Stimulated activated CD4-positive, alpha-beta T cell treated with anti-CD3 and anti-CD28 coated beads, Interleukin-1b, Interleukin-23, amount 100 ng/mL, for 4 hours (primary cell): Measurements from ENCODE around the gene NACA2.

Source experiments
- DNase-seq, 2 donors: peaks; one replicate each; pipeline ENCODE4 v3.0.0-alpha.2; 2020; ENCODE audit warnings: low read depth in 2 of 2

The NACA2 gene

DNA sequence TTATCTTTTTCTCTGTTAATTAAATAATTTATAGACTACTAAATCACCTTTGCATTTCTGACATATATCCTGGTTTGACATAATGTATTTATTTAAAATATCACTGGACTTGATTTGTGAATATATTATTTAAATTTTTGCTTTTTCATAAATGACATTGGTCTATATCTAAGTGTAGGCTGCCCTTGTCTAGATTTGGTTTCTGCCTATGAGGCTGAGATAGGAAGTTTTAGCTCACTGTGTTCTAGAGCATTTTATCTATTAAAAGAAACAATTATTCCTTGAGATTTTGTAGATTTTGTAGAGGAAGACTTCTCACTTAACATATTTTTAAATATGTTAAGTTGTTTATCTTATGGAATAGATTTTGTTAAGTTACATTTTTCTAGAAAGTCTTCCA lies 43.9 kb downstream of the NACA2 start:
- no peak for DNase-seq

DNA sequence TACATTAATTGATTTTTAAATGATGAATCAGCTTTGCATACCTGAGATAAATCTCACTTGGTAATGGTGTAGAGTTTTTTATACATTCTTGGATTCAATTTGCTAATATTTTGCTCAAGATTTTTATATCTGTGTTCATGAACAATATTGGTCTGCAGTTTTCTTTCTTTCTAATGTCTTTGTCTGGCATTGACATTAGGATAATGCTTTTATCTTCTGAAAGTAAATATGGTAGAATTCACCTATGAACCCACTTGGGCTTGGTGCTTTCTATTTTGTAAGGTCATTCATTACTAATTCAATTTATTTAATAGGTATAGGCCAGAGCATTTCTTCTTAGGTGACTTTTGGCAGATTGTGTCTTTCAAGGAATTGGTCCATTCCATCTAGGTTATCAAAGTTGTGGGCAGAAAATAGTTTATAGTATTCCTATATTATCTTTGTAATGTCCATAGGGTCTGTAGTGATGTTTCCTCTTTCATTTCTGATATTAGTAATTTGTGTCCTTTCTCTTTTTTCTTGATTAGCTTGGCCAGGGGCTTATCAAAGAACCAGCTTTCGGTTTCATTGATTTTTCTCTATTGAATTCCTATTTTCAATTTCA lies 45.6 kb downstream of the NACA2 start:
- DNase-seq = no peak

DNA sequence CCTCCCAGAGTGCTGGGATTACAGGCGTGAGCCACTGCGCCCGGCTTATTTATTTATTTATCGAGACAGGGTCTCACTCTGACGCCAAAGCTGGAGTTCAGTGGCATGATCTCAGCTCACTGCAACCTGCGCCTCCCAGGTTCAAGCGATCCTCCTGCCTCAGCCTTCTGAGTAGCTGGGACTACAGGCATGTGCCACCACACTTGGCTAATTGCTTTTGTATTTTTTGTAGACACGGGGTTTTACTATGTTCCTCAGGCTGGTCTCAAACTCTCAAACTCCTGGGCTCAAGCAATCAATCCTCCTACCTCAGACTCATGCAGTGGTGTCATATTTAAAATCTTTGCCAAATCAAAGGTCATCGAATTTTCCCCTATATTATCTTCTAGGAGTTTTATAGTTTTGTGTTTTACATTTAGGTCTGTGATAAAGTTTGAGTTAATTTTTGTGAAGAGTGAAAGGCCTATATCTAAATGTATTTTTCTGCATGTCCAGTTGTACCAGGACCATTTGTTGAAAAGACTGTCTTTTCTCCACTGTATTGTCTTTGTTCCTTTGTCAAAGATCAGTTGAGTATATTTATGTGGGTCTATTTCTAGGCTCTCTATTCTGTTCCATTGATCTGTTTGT lies 47.1 kb downstream of the NACA2 start:
- no peak for DNase-seq

DNA sequence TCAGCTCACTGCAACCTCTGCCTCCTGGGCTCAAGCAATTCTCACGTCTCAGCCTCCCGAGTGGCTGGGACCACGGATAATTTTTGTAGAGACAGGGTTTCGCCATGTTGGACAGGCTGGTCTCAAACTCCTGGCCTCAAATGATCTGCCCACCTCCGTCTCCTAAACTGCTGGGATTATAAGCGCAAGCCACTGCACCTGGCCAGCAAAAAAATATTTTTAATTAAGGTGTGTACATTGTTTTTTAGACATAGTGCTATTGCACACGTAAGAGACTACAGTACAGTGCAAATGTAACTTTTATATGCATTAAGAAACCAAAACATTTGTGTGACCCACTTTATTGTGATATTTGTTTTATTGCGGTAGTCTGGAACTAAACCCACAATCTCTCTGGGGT lies 49.0 kb downstream of the NACA2 start:
- no peak for DNase-seq

DNA sequence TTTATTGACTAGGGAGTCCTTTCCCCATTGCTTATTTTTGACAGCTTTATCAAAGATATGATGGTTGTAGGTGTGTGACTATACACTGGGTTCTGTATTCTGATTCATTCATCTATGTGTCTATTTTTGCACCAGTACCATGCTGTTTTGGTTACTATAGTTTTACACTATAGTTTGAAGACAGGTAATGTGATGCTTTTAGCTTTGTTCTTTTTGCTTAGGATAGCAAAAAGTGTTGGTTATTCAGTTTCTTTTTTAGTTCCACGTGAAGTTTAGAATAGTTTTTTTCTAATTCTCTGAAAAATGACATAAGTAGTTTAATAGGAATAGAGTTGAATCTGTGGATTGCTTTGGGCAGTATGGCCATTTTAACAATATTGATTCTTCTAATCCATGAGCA lies 50.1 kb downstream of the NACA2 start:
- no peak for DNase-seq
